HG02571 (cell line): ENCODE data around the gene RABAC1.

Source experiments
- ATAC-seq: cut with Tn5 transposase; IDR thresholded peaks from one replicate; pipeline ENCODE4 v1.9.1; 2021; ENCODE audit warnings: mild to moderate bottlenecking, moderate library complexity; ENCODE audit not compliant: unreplicated experiment

RABAC1 gene

DNA sequence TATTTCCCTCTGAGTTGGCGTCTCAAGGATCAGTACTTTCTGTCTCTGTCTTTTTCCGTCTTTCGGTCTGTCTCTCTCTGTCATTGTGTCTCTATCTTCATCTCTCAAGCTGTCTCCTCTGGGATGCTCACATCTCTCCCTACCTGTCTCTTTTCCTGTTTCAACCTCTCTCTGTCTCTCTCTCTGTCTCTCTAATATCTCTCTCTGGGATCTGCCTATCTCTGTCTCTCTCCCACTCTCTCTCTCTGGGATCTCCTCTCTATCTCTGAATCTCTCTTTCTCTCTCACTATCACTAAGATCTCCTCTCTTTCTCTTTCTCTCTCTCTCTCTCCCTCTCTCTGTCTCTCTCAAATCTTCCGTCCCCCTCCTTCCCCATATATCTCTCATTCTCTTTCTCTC lies 30.9 kb upstream of the RABAC1 start:
- ATAC-seq: no peak

GRCh38 chr19:41988947-41989346 lies 29.8 kb upstream of the RABAC1 start:
- no peak for ATAC-seq

DNA sequence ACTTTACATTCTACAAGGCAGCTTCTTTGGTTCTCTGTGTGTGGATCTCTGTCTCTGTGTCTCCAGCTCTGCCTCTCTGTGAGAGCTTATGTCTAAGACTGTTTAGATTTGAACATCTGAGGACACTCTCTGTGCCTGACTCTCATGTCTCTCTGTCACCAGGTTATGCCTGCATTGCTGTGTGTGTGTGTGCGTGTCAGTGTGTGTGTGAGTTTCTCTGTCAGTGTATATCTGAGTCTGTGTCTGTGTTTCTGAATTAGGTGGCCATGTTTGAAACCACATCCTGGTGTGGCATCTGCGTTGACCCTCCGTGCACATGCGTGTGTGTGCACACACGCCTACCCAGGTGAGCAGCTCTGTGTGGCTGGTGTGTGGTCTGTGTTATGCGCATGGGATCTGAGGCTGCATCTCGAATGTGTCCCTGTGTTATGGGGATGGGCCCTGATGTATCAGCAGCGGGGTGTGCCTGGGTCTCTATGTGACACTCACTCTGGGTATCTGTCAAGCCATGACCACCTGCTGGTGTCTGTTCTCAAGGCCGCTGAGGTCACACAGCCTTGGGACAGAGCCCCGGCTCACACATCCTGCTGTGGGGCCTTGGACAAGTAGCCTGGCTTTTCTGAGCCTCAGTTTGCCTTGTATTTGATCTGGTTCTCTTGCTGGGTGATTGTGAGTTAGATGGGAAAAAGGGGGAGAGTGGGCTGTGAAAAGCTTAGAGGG lies 28.2 kb upstream of the RABAC1 start:
- ATAC-seq: no peak

- no peak for ATAC-seq
These were observed 25.8 kb upstream of the RABAC1 start for GRCh38 chr19:41984961-41985360.

- ATAC-seq: no peak
These were observed 22.6 kb upstream of the RABAC1 start for GRCh38 chr19:41981724-41982123.

DNA sequence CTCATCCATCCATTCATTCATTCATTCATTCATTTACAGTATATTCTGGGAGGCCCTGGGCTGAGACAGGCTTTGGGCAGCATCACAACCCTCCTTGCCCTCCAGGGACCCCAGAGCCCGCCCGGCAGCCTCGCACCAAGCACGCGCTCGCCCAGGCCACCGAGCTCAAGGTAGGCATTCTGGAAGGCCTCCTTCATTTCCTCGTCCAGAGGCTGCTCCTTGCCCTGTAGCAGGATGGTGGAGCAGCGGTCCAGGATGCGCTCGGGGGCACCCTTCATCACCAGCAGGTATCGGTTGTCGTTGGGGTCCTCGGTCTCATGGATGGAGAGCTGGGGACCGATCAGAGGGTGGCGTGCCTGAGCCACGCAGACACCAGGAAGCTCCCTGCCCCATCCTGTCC lies 19.3 kb upstream of the RABAC1 start:
- ATAC-seq: no peak

- ATAC-seq: no peak
These were observed 18.8 kb upstream of the RABAC1 start for GRCh38 chr19:41977916-41978315.

DNA sequence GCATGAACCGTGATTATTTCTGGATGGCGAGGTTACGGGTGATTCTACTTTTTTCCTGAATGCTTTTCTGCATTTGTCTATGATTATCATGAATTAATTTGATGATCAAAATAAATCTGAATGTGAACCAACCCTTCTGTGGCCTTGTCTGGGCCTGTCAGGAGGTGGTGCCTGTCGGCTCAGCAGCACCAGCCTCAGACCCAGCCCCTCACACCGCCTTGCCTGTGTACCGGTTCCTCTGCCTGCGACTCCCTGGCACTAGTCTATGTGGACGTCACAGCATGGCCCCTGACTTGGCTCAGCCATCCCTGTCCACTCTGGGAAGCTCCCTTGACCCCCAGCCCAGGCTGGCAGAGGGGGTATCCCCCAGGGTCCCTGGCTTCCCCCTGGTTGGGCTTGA lies 15.5 kb upstream of the RABAC1 start:
- ATAC-seq: no peak

- ATAC-seq: no peak
These were observed 12.2 kb upstream of the RABAC1 start for GRCh38 chr19:41971363-41971762.

DNA sequence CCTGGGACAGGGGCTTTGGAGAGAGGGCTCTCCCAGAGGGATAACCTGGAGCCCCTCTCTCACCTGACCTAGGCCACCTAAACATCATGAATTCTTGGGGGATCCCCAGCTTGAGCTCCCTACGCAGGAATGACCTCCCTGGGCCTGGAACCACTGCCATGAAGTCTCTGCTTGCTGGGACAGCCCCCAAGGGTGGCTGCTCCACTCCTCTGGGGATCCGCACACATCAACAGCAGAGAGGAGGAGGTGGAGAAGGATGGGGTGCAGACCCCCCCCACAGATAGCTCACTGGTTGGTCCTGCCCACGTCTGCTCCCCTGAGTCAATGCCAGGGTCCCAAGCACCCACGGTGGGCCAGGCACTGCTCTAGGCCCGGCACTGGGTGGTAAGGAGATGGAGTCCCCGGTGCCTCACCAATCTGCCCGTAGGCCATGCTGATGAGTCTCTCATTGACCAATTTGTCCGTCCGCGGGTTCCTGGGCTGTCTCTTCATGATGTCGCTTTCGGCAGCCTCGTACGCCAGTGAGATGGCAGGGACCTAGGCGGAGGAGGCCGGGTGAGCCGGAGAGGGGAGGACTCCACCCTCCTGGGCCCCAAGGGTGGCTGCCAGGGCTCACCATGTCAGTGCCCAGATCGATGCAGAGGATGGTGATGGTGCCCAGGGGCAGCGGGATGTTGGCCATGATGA lies 10.8 kb upstream of the RABAC1 start:
- ATAC-seq: no peak

DNA sequence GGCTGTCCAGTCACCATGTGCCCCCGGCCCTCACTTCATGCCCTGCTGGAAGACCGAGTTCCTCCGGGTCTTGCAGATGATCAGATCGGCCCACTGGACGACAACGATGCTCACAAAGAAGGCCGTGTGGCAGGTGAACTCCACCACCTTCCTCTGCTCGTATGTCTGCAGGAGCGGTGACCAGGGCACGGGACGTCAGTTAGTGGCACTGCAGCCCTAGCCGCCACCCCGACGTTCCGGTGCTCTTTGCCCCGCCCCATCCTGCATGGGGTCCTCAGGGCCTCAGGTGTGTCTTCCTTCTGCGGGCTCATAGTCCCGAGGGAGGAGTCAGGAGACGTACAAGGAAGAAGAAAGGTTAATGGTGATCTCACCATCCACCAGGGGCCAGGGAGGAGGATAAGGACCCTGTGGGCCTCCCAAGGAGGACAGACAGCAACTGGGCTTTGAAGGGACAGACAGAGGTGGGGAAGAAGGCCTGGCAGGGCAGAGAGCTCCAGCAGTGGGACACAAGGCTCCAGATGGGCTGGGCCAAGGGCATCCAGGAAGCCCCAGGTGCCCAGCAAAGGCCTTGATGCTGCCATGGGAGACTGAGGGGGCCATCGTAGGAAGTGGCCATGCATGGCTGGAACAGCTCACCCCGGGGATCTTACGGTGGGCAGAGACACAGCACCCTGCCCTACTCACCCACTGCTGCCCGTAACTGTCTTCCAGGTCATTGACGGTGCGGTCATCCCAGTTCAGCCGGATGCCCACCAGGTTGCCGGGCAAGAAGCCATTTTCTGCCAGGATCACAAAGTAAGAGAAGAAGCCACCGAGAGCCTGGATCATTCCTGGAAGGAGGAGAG lies 9.9 kb upstream of the RABAC1 start:
- no peak for ATAC-seq

DNA sequence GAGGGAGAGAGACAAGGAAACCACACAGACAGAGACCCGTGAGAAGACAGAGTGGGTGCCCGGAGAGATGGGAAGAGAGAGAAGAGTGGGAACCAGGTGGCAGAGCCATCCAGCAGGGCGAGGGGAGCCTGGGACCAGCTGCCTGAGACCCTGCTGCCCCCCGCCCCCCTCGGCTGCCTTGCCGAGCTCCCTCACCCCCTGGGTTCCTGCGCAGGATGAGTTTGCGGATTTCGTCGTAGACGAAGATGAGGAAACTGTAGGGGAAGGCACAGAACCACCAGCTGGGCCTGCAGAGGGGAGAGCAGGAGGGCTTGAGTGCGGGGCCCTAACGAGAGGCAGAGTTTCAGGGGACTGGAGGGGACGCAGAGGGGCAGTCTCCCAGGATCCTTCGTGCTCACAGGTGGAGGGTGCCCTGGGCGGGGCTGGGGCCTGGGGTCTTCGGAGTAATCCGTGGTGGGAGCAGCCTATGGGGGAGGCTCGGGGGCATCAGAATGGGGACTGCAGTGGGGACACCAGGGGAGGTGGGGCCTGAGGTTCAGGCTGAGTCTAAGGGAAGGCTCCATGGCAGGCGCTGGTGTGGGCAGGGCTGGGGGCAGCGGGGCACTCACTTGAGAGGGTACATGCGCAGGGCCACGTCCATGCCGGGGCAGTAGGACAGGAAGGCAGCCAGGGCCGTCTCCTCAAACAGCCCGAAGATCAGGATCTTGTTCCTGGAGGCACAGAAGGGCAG lies 8.1 kb upstream of the RABAC1 start:
- ATAC-seq: no peak

DNA sequence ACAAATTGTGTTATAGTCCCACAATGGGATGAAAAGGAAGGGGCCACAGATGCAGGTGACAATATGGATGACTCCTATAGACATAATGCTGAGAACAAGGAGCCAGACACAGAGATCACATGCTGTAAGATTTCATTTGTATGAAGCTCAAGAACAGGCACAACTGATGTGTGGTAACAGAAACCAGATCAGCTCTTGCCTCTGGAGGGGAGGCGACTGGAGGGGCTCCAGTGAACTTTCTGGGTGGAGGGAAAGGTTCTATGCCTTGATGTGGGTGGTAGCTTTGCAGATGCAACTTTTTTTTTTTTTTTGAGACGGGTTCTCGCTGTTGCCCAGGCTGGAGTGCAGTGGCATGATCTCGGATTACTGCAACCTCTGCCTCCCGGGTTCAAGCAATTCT lies 6.0 kb upstream of the RABAC1 start:
- no peak for ATAC-seq

DNA sequence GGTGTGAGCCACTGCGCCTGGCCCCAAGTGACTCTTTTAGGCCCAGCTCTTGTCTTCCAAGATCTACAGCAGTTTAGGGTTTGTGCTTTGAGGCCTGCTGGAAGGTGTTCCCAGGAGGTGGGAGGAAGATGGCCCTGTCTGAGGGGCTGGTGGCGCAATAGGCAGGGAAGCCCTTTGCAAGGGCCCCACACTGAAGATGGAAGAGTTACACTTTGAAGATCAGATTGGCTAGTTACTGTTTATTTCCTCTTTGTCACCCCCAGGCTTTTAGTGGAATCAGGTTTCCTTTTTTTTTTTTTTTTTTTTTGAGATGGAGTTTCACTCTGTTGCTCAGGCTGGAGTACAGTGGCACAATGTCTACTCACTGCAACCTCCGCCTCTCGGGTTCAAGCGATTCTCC lies 1.9 kb upstream of the RABAC1 start:
- ATAC-seq: no peak

DNA sequence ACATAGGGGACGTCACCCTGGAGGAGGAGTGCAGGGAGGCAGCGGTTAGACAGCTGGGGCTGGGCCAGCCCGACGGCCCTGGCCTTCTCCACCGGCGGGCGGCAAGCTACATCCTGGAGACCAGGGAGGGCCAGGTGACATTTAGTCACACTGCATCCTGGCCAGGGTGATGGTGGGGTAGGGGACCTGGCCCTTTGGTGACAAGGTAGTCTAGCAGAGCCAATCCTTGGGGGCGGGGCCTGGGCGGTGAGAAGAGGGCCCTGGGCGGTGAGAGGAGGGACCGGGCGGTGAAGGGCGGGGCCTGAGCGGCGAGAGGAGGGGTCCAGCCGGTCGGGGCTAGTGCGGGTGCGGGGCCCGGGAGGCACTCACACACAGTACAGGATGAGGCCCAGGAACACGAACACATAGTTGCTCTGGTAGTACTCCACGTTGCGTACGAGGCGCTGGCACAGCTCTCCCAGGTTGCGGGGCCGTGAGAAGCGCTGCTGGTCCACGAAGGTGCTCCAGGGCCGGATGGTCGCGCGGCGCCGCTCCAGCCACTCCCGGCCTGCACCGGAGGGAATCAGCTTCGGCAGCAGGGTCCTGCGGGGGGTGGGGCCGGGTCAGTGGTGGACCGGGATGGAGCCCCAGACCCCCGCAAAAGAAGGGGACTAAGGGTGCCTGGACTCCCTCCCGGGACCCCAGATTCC lies 610 bp downstream of the RABAC1 start:
- ATAC-seq: peak; percentile 44

DNA sequence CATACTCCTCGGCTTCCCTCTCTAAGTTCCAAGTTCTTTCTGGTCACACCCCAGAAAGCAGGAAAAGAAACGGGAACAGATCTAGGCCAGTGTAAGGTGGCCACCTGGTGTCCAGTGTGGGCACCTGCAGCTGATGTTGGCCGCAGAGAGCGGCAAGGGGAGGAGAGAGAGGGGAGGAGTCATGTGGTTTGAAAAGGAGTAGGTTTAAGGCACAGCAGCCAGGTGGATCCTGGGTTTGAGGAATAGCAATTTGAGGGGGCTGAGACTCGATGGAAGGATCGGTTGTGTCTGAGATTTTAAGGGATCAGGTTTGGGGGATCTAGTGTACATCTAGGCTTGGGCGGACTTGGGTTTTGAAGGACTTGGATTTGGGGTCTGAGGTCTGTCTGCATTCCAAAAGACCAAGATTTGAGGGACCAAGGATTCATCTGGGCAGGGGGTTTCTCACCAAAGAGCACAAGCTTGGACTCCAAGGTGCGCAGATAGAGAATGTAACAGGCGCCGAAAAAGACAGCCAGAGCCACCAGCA lies 1.2 kb downstream of the RABAC1 start:
- ATAC-seq: no peak

DNA sequence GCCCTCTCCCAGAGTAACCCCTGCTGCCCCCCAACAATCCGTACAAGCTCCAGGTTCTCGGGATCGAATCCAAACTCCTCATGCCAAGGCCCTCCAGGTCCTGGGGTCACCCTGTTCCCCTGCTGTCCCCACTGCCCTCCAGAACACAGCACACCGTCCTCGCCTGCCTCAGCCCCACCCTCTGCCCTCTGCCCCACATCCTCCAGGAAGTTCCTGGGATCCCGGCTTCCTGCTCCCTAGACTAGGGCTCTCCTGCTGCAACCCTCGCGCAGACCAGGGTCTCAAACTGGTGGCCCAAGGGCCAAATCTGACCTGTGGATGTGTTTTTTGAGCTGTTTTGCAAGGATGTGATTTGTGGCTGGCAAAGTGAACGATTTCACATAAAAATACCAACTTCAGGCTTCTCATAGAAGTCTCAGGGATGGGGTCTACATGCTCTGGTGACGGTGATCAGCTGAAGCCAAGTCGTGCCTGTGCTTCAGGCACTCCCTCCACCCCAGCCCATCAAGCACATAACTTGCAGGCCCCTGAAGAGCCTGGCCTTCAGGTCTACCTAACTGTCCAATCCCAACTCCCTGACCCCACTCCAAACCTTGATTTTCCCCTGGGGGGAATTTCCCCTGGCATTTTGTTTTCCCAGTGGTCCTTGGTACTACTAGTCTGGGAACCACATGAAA lies 1.8 kb downstream of the RABAC1 start:
- no peak for ATAC-seq

DNA sequence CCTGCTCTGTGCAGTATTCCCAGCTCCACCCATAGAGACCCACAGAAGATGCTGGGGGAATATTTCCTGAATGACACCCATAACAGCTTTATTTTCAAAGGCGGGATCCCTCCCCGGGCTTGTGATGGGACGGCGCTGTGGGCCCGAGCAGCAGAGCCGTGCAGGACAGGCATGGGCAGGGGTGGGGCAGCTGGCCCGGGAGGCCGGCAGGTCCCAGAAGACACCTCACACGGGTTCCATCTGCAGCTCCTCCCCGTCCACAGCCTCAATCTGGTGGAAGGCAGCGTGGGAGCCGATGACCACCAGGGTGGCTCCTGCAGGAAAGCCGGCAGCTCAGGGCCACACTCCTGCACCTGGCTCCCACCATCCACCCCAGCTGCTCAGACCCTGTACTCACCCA lies 2.5 kb downstream of the RABAC1 start:
- ATAC-seq: no peak

DNA sequence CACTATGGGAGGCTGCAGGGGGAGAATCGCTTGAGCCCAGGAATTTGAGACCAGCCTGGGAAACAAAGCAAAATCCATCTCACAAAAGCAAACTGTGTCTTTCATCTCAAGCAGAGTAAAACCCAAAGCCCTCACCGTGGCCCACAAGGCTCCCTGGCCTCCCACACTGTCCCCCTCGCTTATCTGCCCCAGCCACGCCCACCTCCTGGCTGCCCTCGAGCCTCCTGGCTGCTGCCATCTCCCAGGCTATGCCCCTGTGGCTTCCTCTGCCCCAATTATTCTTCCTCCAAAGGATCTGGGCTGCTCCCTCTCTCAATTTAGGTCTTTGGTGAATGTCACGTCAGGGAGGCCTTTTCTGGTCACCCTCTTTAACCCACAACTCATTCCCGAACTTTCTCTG lies 3.6 kb downstream of the RABAC1 start:
- no peak for ATAC-seq

DNA sequence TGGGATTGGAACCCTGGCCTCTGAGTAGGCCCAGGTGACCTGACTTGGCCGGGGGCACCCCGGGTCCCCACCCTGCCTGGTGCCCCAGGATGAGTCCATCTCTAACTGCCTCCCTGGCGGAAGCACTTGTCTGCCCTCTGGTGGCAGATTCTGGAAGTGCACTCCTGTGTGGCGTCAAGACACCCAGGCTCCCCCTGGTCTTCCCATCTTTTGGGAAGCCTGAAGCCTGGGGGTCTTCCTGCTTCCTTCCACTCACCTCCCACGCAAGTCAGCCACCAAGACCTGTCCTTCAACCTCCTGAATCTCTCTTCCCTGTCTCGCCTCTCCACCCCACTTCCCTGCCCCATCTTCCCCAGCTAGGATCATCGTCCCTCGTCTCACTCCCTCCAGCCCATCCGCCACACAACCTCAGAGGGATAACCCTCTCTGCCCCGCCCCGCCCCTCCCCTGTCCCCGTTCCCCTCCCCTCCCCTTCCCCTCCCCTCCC lies 7.4 kb downstream of the RABAC1 start:
- ATAC-seq: no peak
